ENCODE measurements around the gene SLC25A53.
"Not testable (repeated sequence)": the region's sequence is repeated elsewhere in the genome, so short reads cannot be mapped to it uniquely, and the experiment has no call there.

- not testable (repeated sequence) for TF ChIP-seq POLR2A, CTCF (IDR thresholded peaks at IDR 0.05)
These were observed 46.1 kb downstream of the SLC25A53 start for GRCh38 chrX:104110491-104111240.

Data from heart left ventricle (tissue), 13 donors.